HepG2 (cell line): Measurements from ENCODE around the gene PPP2R5D. TPM values are rescaled to one million over a fixed set of nuclear protein-coding genes. Genes with fewer than 3 reads are reported as not detected.

Experiments used
- ADNP ChIP-seq: sonication (generic); formaldehyde crosslinking; IDR thresholded peaks from 2 replicates; pipeline ENCODE4 v1.4.0; 2020; ENCODE audit warnings: missing genetic modification reagents
- GTF3A ChIP-seq: sonication (generic); formaldehyde crosslinking; conservative IDR thresholded peaks from 2 replicates; pipeline ENCODE4 v1.4.0; 2020; ENCODE audit warnings: mild to moderate bottlenecking, missing genetic modification reagents
- YEATS2 ChIP-seq: sonication (generic); formaldehyde crosslinking; IDR thresholded peaks from 2 replicates; pipeline ENCODE4 v1.4.0; 2020; ENCODE audit warnings: missing genetic modification reagents, borderline replicate concordance
- ZBTB38 ChIP-seq: sonication (generic); formaldehyde crosslinking; IDR thresholded peaks from 2 replicates; pipeline ENCODE4 v1.5.1; 2020; ENCODE audit warnings: mild to moderate bottlenecking, missing genetic modification reagents
- ZNF224 ChIP-seq: sonication (generic); formaldehyde crosslinking; IDR thresholded peaks from 2 replicates; pipeline ENCODE4 v1.5.0; 2020; ENCODE audit warnings: mild to moderate bottlenecking, missing genetic modification reagents
- ZZZ3 ChIP-seq: sonication (generic); formaldehyde crosslinking; IDR thresholded peaks from 2 replicates; pipeline ENCODE4 v1.4.0; 2020; ENCODE audit warnings: missing genetic modification reagents, mild to moderate bottlenecking, borderline replicate concordance
- polyA plus RNA-seq, 8 experiments: library from polyadenylated mRNA; depleted of rRNA in 3 of 8; stranded (reverse) in 7 of 8; unstranded in 1 of 8; fragments of >200 nt; fragmentation: Illumina TruSeq in 4 of 8; extraction: Trizol in 4 of 8; gene quantifications; 2 replicates each; pipeline versions ENCODE4 v1.2.1 to v1.2.3, GENCODE V29; 2011 to 2016; ENCODE audit warnings: low read depth in 4 of 8, missing spikeins in 1 of 8, mixed read lengths in 1 of 8; ENCODE audit not compliant: insufficient read depth in 1 of 8
- total RNA-seq, 5 experiments: library from RNA; depleted of rRNA; stranded (reverse); fragments of >200 nt; fragmentation: Illumina TruSeq; extraction: Trizol; gene quantifications; 2 replicates each; pipeline ENCODE4 v1.2.3, GENCODE V29; 2016; ENCODE audit warnings: low read depth in 1 of 5
- TF ChIP-seq, protein P1 (sequence below): sonication (generic); formaldehyde crosslinking; IDR thresholded peaks from 2 replicates; pipeline ENCODE4 v1.4.0; 2020; ENCODE audit warnings: low read depth, mild to moderate bottlenecking, missing genetic modification reagents
- TF ChIP-seq, protein P2 (sequence below): sonication (generic); formaldehyde crosslinking; IDR thresholded peaks from 2 replicates; pipeline ENCODE4 v1.4.0; 2020; ENCODE audit warnings: missing genetic modification reagents, borderline replicate concordance
- TF ChIP-seq, protein P3 (sequence below): sonication (generic); formaldehyde crosslinking; IDR thresholded peaks from 2 replicates; pipeline ENCODE4 v1.9.0; 2021; ENCODE audit warnings: missing genetic modification reagents, borderline replicate concordance

PPP2R5D gene
- total and polyA plus RNA-seq, 2 of the 13 experiments (the other 11 are each of a cell fraction or from before 2014, with no cell fraction given): 53.7 to 60.4 TPM

DNA sequence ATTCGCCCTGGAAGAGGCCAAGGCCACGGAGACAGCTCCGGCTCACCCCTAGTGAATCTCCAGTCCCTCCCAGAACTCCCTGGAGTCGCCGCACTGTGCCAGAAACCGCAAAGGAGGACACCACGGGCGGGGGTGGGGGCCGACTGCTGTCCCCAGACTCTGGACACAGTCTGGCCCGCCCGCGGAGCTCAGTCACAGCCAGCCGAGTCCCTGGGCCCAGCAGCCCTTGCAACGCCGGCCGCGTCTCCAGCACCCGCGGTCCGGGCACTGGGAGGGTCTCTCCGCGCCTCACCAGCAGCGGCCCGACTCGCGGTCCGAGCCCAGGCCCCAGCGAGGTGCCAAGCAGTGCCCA is 5.9 kb upstream of the PPP2R5D start (continued):
- TF ChIP-seq, protein P1, sequence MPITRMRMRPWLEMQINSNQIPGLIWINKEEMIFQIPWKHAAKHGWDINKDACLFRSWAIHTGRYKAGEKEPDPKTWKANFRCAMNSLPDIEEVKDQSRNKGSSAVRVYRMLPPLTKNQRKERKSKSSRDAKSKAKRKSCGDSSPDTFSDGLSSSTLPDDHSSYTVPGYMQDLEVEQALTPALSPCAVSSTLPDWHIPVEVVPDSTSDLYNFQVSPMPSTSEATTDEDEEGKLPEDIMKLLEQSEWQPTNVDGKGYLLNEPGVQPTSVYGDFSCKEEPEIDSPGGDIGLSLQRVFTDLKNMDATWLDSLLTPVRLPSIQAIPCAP (CRISPR knock-in tag): no peak; the same call in 1 of the 2 replicates
- TF ChIP-seq ZBTB38 (no peak; the same call in 1 of the 2 replicates), ZZZ3 (CRISPR knock-in tag) (no peak), ZNF224 (CRISPR knock-in tag) (no peak), GTF3A (CRISPR knock-in tag) (no peak), YEATS2 (no peak), ADNP (CRISPR knock-in tag) (no peak)
- TF ChIP-seq, protein P2, sequence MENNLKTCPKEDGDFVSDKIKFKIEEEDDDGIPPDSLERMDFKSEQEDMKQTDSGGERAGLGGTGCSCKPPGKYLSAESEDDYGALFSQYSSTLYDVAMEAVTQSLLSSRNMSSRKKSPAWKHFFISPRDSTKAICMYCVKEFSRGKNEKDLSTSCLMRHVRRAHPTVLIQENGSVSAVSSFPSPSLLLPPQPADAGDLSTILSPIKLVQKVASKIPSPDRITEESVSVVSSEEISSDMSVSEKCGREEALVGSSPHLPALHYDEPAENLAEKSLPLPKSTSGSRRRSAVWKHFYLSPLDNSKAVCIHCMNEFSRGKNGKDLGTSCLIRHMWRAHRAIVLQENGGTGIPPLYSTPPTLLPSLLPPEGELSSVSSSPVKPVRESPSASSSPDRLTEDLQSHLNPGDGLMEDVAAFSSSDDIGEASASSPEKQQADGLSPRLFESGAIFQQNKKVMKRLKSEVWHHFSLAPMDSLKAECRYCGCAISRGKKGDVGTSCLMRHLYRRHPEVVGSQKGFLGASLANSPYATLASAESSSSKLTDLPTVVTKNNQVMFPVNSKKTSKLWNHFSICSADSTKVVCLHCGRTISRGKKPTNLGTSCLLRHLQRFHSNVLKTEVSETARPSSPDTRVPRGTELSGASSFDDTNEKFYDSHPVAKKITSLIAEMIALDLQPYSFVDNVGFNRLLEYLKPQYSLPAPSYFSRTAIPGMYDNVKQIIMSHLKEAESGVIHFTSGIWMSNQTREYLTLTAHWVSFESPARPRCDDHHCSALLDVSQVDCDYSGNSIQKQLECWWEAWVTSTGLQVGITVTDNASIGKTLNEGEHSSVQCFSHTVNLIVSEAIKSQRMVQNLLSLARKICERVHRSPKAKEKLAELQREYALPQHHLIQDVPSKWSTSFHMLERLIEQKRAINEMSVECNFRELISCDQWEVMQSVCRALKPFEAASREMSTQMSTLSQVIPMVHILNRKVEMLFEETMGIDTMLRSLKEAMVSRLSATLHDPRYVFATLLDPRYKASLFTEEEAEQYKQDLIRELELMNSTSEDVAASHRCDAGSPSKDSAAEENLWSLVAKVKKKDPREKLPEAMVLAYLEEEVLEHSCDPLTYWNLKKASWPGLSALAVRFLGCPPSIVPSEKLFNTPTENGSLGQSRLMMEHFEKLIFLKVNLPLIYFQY (CRISPR knock-in tag): no peak
- TF ChIP-seq, protein P3, sequence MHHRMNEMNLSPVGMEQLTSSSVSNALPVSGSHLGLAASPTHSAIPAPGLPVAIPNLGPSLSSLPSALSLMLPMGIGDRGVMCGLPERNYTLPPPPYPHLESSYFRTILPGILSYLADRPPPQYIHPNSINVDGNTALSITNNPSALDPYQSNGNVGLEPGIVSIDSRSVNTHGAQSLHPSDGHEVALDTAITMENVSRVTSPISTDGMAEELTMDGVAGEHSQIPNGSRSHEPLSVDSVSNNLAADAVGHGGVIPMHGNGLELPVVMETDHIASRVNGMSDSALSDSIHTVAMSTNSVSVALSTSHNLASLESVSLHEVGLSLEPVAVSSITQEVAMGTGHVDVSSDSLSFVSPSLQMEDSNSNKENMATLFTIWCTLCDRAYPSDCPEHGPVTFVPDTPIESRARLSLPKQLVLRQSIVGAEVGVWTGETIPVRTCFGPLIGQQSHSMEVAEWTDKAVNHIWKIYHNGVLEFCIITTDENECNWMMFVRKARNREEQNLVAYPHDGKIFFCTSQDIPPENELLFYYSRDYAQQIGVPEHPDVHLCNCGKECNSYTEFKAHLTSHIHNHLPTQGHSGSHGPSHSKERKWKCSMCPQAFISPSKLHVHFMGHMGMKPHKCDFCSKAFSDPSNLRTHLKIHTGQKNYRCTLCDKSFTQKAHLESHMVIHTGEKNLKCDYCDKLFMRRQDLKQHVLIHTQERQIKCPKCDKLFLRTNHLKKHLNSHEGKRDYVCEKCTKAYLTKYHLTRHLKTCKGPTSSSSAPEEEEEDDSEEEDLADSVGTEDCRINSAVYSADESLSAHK (CRISPR knock-in tag): no peak
